GM18870 (cell line): Measurements from ENCODE around the gene DCTN2.
"Not testable (repeated sequence)": the region's sequence is repeated elsewhere in the genome, so short reads cannot be mapped to it uniquely, and the experiment has no call there.

Source experiments
- ATAC-seq: cut with Tn5 transposase; IDR thresholded peaks from one replicate; pipeline ENCODE4 v1.9.1; 2021; ENCODE audit warnings: moderate library complexity; ENCODE audit not compliant: unreplicated experiment

Gene DCTN2

GRCh38 chr12:57529831-57530230 lies 17.2 kb downstream of the DCTN2 start:
- ATAC-seq = no peak

DNA sequence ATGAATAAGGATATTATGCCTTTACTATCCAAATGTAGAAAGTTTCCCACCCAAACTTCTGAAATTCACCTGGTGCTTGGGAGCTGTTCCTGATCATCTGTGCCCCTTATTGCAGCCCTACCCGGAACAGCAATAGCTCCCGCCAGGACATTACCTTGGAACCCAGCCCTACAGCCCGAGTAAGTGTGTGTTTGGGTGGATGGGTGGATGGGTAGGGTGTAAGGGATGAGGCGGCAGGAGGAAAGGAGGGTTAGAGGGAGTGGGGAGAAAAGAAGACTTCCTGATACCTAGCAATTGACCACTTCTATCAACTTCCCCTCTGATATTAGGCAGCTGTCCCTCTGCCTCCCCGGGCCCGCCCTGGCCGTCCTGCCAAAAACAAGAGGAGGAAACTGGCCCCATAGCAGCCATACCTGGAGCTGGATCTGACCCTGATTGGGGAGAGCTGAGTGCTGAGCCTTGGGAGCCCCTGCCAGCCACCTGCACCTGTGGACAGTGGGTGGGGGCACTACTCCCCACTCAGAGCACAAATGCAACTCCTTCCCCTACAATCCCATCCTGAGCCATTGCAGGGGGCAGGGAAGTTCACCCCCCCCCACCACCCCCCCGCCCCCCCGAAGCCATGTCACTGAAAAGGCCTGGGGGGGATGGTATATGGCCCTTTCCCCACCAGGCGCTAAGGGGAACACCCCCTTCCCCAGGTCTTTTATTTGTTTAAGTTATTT lies 18.0 kb downstream of the DCTN2 start:
- no peak for ATAC-seq

GRCh38 chr12:57528176-57528575 lies 18.8 kb downstream of the DCTN2 start:
- ATAC-seq = no peak

GRCh38 chr12:57527184-57527583 lies 19.8 kb downstream of the DCTN2 start:
- ATAC-seq = no peak

GRCh38 chr12:57526477-57527126 lies 20.4 kb downstream of the DCTN2 start:
- ATAC-seq = no peak

- ATAC-seq = no peak
Observed at GRCh38 chr12:57525615-57526383, 21.2 kb downstream of the DCTN2 start.

DNA sequence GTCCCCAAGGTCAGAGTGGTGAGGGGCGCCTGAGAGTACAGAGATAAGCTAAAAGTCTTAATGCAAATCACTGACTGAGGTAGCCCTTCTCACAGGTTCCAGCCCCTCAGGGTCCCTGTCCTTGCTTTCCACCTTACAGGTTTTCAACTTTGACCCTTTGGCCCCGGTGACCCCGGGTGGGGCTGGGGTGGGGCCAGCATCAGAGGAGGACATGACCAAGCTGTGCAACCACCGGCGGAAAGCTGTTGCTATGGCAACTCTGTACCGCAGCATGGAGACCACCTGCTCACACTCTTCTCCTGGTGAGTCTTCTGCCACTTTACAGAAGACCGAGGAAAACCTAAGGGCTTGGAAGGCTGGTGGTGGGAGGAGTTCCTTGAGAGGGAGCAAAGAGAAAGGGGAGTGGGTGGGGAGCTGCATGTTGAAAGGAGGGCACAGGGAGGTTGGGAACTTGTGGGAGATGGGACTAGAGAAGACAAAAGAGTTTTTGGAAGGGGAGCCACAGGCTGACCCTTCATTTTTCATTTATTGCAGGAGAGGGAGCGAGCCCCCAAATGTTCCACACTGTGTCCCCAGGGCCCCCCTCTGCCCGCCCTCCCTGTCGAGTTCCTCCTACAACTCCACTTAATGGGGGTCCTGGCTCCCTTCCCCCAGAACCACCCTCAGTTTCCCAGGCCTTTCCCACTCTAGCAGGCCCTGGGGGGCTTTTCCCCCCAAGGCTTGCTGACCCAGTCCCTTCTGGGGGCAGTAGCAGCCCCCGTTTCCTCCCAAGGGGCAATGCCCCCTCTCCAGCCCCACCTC lies 22.0 kb downstream of the DCTN2 start:
- no peak for ATAC-seq

DNA sequence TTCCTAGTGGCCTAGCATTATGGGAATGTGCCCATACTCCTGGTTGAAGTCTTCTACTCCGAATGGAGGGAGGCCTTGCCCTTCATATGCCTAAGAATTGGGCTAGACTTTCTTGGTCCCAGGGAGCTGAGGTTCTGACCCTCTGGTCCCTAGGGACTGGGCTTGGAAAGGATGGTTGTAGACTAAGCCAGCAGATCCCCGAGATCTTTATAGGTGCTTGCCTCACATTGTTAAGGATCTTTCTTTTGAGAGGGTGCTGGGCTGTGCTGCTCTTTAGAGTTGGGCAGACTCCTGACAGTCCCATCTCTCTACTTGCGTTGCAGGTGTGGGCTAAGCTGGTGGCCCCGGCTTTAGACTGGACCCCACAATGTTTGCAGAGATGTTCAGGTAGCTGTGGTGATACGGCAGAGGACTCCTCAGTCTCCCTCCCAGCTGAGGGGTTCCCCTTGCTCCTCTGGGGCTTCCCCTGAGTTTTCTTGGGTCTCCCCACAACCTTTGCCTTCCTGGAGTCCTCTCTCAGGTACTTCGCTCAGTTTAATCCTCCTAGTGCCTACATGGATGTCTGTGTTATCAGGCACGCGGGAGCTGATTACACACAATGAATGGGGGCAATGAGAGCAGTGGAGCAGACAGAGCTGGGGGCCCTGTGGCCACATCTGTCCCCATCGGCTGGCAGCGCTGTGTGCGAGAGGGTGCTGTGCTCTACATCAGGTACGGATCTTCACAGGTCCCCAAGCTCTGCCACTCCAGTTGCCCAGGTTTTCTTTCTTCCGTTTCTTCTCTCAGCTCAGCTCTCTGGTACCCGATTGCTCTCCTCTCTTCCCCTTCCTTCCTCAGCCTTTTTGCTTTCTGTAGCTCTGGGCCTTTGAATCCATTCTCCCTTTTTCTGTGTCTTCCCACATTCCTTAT lies 23.0 kb downstream of the DCTN2 start:
- no peak for ATAC-seq

GRCh38 chr12:57522887-57523705 lies 23.9 kb downstream of the DCTN2 start:
- ATAC-seq = no peak

GRCh38 chr12:57522011-57522886 lies 24.7 kb downstream of the DCTN2 start, which contains the start of gene MBD6:
Gene MBD6 (plus strand): TSS chr12:57522824. CDS start chr12:57524304, 1,480 bp downstream.
- peak; percentile 30 for ATAC-seq

DNA sequence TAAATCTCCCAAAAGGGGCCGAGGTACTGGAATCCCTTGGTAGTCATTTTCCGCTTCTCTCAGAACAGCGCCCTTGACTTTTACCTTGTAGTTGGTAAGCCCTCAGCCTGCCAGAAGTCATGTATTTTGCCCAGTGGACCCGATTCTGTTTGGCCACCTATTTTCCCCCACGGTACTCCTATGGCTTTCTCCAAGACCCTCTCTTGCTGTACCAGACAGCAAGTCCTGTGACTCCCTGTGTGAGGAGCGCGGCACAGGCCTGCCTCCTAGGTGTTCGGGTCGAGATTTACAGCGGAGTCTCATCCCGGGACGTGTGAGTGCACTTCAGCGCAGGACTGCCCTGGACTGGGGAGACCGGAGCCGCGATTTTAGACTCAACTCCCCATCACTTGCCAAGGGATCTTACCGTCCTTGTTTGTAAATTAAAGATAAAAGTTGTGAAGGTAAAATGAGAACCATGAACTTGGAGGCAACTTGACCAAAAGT lies 25.4 kb downstream of the DCTN2 start:
- no peak for ATAC-seq

- ATAC-seq = peak; percentile 69
Observed at GRCh38 chr12:57520053-57520818, 26.8 kb downstream of the DCTN2 start, which contains the start of gene DDIT3. Gene DDIT3 (minus strand): TSS chr12:57520514. CDS start chr12:57517406, 3,108 bp downstream.

DNA sequence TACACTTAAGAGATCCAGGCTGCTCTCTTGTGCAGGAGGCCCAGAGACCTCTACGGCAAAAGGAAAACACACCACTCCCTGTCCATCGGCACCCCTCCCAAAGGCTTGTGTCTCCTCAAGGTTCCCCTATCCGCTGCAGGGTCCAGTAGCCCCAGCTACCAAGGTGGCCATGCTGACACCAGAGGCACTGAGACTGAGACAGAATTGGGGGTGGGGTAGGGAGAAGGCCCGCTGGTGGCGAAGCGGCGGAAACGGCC lies 27.3 kb downstream of the DCTN2 start:
- ATAC-seq = no peak

GRCh38 chr12:57518920-57519795 lies 27.8 kb downstream of the DCTN2 start:
- ATAC-seq = no peak

DNA sequence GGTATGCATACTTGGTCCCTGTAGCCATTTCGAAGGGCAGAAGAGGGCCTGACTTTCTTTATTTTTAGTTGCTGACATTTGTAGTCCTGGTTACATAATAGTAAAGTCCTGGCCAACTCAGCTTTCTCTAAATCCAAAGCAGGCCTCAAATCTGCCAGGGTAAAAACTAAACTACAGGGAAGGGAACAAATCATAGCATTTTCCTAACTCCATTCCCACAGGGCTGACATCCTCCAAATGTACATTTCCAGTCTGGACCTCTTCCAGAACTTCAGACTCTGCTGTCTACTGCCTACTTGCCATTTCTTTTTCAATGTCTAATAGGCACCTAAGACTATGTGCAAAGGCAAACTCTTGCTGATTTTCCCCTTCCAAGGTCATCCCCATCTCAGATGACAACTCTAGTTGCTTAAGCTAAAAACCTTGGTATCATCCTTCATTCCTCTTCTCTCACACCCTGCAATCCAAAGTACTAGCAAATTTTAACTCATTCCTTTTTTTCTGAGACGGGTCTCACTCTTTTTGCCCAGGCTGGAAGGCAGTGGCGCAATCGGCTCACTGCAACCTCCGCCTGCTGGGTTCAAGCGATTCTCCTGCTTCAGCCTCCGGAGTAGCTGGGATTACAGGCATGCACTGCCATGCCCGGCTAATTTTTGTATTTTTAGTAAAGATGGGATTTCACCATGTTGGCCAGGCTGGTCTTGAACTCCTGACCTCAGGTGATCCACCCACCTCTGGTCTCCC lies 28.6 kb downstream of the DCTN2 start:
- no peak for ATAC-seq

DNA sequence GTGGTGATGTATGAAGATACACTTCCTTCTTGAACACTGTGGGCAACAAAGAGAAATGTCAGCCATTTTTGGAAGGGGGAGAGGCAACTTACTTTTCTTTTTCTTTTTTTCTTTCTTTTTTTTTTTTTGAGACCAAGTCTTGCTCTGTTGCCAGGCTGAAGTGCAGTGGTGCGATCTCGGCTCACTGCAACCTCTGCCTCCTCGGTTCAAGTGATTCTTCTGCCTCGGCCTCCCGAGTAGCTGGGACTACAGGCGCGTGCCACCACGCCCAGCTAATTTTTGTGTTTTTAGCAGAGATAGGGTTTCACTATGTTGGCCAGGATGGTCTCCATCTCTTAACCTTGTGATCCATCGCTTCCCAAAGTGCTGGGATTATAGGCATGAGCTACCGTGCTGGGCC lies 29.3 kb downstream of the DCTN2 start:
- ATAC-seq = not testable (repeated sequence)
